ENCODE results near the gene CT45A1.
"Not testable (repeated sequence)": the region's sequence is repeated elsewhere in the genome, so short reads cannot be mapped to it uniquely, and the experiment has no call there.

CT45A1 gene

GRCh38 chrX:135713183-135713689 lies at the start of gene CT45A1:
CT45A1 (plus strand) TSS chrX:135713639; CDS start chrX:135718941, 5,302 bp downstream.
- H3K4me3 ChIP-seq (ENCODE audit: low read depth, low read length); H3K27me3 ChIP-seq (ENCODE audit: control insufficient read depth, insufficient read depth, low read length); H3K4me1 ChIP-seq (ENCODE audit: control insufficient read depth, insufficient read depth, low read length); H3K36me3 ChIP-seq (ENCODE audit: control insufficient read depth, insufficient read depth, low read length); H3K9me3 ChIP-seq (ENCODE audit: control insufficient read depth, insufficient read depth, low read length); H3K9ac ChIP-seq (ENCODE audit: low read depth, low read length): not testable (repeated sequence)

- not testable (repeated sequence) for H3K9ac ChIP-seq (ENCODE audit: low read depth, low read length); H3K9me3 ChIP-seq (ENCODE audit: control insufficient read depth, insufficient read depth, low read length); H3K4me1 ChIP-seq (ENCODE audit: control insufficient read depth, insufficient read depth, low read length); H3K36me3 ChIP-seq (ENCODE audit: control insufficient read depth, insufficient read depth, low read length); H3K4me3 ChIP-seq (ENCODE audit: low read depth, low read length); H3K27me3 ChIP-seq (ENCODE audit: control insufficient read depth, insufficient read depth, low read length)
Observed at GRCh38 chrX:135672979-135673378, 40.5 kb upstream of the CT45A1 start.

- Histone ChIP-seq H3K9ac (ENCODE audit: low read depth, low read length) (no peak overlapping the region), H3K9me3 (ENCODE audit: control insufficient read depth, insufficient read depth, low read length) (no peaks in the 10 kb centered on the region), H3K4me1 (ENCODE audit: control insufficient read depth, insufficient read depth, low read length) (no peaks in the 10 kb centered on the region), H3K36me3 (ENCODE audit: control insufficient read depth, insufficient read depth, low read length) (no peaks in the 10 kb centered on the region), H3K27me3 (ENCODE audit: control insufficient read depth, insufficient read depth, low read length) (no peaks in the 10 kb centered on the region), H3K4me3 (ENCODE audit: low read depth, low read length) (no peak overlapping the region)
Observed at GRCh38 chrX:135688137-135688536, 25.3 kb upstream of the CT45A1 start.

- no peaks in the 10 kb centered on the region for H3K9me3 ChIP-seq (ENCODE audit: control insufficient read depth, insufficient read depth, low read length)
- H3K9ac ChIP-seq (ENCODE audit: low read depth, low read length): no peak overlapping the region
- H3K4me3 ChIP-seq (ENCODE audit: low read depth, low read length): no peak overlapping the region
- H3K4me1 ChIP-seq (ENCODE audit: control insufficient read depth, insufficient read depth, low read length): no peaks in the 10 kb centered on the region
- no peaks in the 10 kb centered on the region for H3K36me3 ChIP-seq (ENCODE audit: control insufficient read depth, insufficient read depth, low read length)
- no peaks in the 10 kb centered on the region for H3K27me3 ChIP-seq (ENCODE audit: control insufficient read depth, insufficient read depth, low read length)
Observed at GRCh38 chrX:135695471-135695870, 18.0 kb upstream of the CT45A1 start.

- no peaks in the 10 kb centered on the region for H3K9me3 ChIP-seq (ENCODE audit: control insufficient read depth, insufficient read depth, low read length)
- H3K36me3 ChIP-seq (ENCODE audit: control insufficient read depth, insufficient read depth, low read length): no peaks in the 10 kb centered on the region
- no peaks in the 10 kb centered on the region for H3K4me1 ChIP-seq (ENCODE audit: control insufficient read depth, insufficient read depth, low read length)
- H3K27me3 ChIP-seq (ENCODE audit: control insufficient read depth, insufficient read depth, low read length): no peaks in the 10 kb centered on the region
- H3K4me3 ChIP-seq (ENCODE audit: low read depth, low read length): no peak overlapping the region
- no peak overlapping the region for H3K9ac ChIP-seq (ENCODE audit: low read depth, low read length)
Observed at GRCh38 chrX:135697601-135698000, 15.8 kb upstream of the CT45A1 start.

- Histone ChIP-seq H3K27me3 (ENCODE audit: control insufficient read depth, insufficient read depth, low read length) (no peaks in the 10 kb centered on the region), H3K36me3 (ENCODE audit: control insufficient read depth, insufficient read depth, low read length) (no peaks in the 10 kb centered on the region), H3K9ac (ENCODE audit: low read depth, low read length) (no peak overlapping the region), H3K4me3 (ENCODE audit: low read depth, low read length) (no peak overlapping the region), H3K4me1 (ENCODE audit: control insufficient read depth, insufficient read depth, low read length) (no peaks in the 10 kb centered on the region), H3K9me3 (ENCODE audit: control insufficient read depth, insufficient read depth, low read length) (peaks cover under 1% of the 10 kb centered on the region)
Observed at GRCh38 chrX:135698924-135699323, 14.5 kb upstream of the CT45A1 start.

- Histone ChIP-seq H3K4me1 (ENCODE audit: control insufficient read depth, insufficient read depth, low read length) (no peaks in the 10 kb centered on the region), H3K36me3 (ENCODE audit: control insufficient read depth, insufficient read depth, low read length) (no peaks in the 10 kb centered on the region), H3K27me3 (ENCODE audit: control insufficient read depth, insufficient read depth, low read length) (no peaks in the 10 kb centered on the region), H3K9ac (ENCODE audit: low read depth, low read length) (no peak overlapping the region), H3K4me3 (ENCODE audit: low read depth, low read length) (no peak overlapping the region), H3K9me3 (ENCODE audit: control insufficient read depth, insufficient read depth, low read length) (peaks cover 9% of the 10 kb centered on the region)
Observed at GRCh38 chrX:135707880-135708279, 5.6 kb upstream of the CT45A1 start.

- H3K4me1 ChIP-seq (ENCODE audit: control insufficient read depth, insufficient read depth, low read length): no peaks in the 10 kb centered on the region
- H3K4me3 ChIP-seq (ENCODE audit: low read depth, low read length): no peak overlapping the region
- no peak overlapping the region for H3K9ac ChIP-seq (ENCODE audit: low read depth, low read length)
- H3K36me3 ChIP-seq (ENCODE audit: control insufficient read depth, insufficient read depth, low read length): no peaks in the 10 kb centered on the region
- no peaks in the 10 kb centered on the region for H3K27me3 ChIP-seq (ENCODE audit: control insufficient read depth, insufficient read depth, low read length)
- H3K9me3 ChIP-seq (ENCODE audit: control insufficient read depth, insufficient read depth, low read length): no peaks in the 10 kb centered on the region
Observed at GRCh38 chrX:135713795-135714194, 356 bp downstream of the CT45A1 start.

- not testable (repeated sequence) for H3K27me3 ChIP-seq (ENCODE audit: control insufficient read depth, insufficient read depth, low read length); H3K9me3 ChIP-seq (ENCODE audit: control insufficient read depth, insufficient read depth, low read length); H3K9ac ChIP-seq (ENCODE audit: low read depth, low read length); H3K4me1 ChIP-seq (ENCODE audit: control insufficient read depth, insufficient read depth, low read length); H3K4me3 ChIP-seq (ENCODE audit: low read depth, low read length); H3K36me3 ChIP-seq (ENCODE audit: control insufficient read depth, insufficient read depth, low read length)
Observed at GRCh38 chrX:135734666-135735065, 21.2 kb downstream of the CT45A1 start.

GRCh38 chrX:135737366-135738071 lies 24.1 kb downstream of the CT45A1 start:
- H3K9ac ChIP-seq (ENCODE audit: low read depth, low read length): no peak overlapping the region
- H3K4me1 ChIP-seq (ENCODE audit: control insufficient read depth, insufficient read depth, low read length): no peaks in the 10 kb centered on the region
- no peaks in the 10 kb centered on the region for H3K36me3 ChIP-seq (ENCODE audit: control insufficient read depth, insufficient read depth, low read length)
- no peaks in the 10 kb centered on the region for H3K9me3 ChIP-seq (ENCODE audit: control insufficient read depth, insufficient read depth, low read length)
- H3K4me3 ChIP-seq (ENCODE audit: low read depth, low read length): no peak overlapping the region
- no peaks in the 10 kb centered on the region for H3K27me3 ChIP-seq (ENCODE audit: control insufficient read depth, insufficient read depth, low read length)

GRCh38 chrX:135740681-135741149 lies 27.3 kb downstream of the CT45A1 start:
- Histone ChIP-seq H3K27me3 (ENCODE audit: control insufficient read depth, insufficient read depth, low read length) (no peaks in the 10 kb centered on the region), H3K36me3 (ENCODE audit: control insufficient read depth, insufficient read depth, low read length) (no peaks in the 10 kb centered on the region), H3K4me3 (ENCODE audit: low read depth, low read length) (no peak overlapping the region), H3K9me3 (ENCODE audit: control insufficient read depth, insufficient read depth, low read length) (peaks cover 2% of the 10 kb centered on the region), H3K9ac (ENCODE audit: low read depth, low read length) (no peak overlapping the region), H3K4me1 (ENCODE audit: control insufficient read depth, insufficient read depth, low read length) (no peaks in the 10 kb centered on the region)

GRCh38 chrX:135741192-135741715 lies 27.8 kb downstream of the CT45A1 start:
- no peaks in the 10 kb centered on the region for H3K36me3 ChIP-seq (ENCODE audit: control insufficient read depth, insufficient read depth, low read length)
- no peak overlapping the region for H3K4me3 ChIP-seq (ENCODE audit: low read depth, low read length)

More at GRCh38 chrX:135741192-135741715, 27.8 kb downstream of the CT45A1 start:
- H3K9ac ChIP-seq (ENCODE audit: low read depth, low read length): no peak overlapping the region
- H3K27me3 ChIP-seq (ENCODE audit: control insufficient read depth, insufficient read depth, low read length): no peaks in the 10 kb centered on the region
- H3K9me3 ChIP-seq (ENCODE audit: control insufficient read depth, insufficient read depth, low read length): peaks cover 2% of the 10 kb centered on the region
- no peaks in the 10 kb centered on the region for H3K4me1 ChIP-seq (ENCODE audit: control insufficient read depth, insufficient read depth, low read length)
